ENCODE results near the gene FAM161B.

DNA sequence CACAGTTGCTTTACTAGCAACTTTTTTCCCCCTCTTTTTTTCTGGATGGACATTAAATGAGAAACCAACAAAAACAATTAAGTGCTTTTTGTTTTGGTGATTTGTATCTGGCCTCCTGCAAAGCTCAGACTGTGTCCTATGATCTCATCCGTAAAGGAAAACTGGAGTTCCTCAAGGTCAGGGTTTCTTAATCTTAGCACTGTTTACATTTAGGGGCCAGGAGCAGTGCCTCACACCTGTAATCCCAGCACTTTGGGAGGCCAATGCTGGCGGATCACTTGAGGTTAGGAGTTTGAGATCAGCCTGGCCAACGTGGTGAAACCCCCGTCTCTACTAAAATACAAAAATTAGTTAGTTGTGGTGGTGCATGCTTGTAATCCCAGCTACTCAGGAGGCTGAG, 41.2 kb upstream of the FAM161B start:
- TF ChIP-seq, protein P1, sequence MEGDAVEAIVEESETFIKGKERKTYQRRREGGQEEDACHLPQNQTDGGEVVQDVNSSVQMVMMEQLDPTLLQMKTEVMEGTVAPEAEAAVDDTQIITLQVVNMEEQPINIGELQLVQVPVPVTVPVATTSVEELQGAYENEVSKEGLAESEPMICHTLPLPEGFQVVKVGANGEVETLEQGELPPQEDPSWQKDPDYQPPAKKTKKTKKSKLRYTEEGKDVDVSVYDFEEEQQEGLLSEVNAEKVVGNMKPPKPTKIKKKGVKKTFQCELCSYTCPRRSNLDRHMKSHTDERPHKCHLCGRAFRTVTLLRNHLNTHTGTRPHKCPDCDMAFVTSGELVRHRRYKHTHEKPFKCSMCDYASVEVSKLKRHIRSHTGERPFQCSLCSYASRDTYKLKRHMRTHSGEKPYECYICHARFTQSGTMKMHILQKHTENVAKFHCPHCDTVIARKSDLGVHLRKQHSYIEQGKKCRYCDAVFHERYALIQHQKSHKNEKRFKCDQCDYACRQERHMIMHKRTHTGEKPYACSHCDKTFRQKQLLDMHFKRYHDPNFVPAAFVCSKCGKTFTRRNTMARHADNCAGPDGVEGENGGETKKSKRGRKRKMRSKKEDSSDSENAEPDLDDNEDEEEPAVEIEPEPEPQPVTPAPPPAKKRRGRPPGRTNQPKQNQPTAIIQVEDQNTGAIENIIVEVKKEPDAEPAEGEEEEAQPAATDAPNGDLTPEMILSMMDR (conservative IDR thresholded peaks at IDR 0.05; ENCODE audit: low read depth, low read length): no peak
- no peak for TF ChIP-seq EZH2 (IDR thresholded peaks at IDR 0.05; ENCODE audit: low read length, unreplicated experiment)
